ENCODE data around the gene RBM19. TPM values are rescaled to one million over a fixed set of nuclear protein-coding genes. Genes with fewer than 3 reads are reported as not detected.

RBM19 gene
- total and polyA plus RNA-seq, 9 donors: 11.6 to 44.0 (median 33.9) TPM

DNA sequence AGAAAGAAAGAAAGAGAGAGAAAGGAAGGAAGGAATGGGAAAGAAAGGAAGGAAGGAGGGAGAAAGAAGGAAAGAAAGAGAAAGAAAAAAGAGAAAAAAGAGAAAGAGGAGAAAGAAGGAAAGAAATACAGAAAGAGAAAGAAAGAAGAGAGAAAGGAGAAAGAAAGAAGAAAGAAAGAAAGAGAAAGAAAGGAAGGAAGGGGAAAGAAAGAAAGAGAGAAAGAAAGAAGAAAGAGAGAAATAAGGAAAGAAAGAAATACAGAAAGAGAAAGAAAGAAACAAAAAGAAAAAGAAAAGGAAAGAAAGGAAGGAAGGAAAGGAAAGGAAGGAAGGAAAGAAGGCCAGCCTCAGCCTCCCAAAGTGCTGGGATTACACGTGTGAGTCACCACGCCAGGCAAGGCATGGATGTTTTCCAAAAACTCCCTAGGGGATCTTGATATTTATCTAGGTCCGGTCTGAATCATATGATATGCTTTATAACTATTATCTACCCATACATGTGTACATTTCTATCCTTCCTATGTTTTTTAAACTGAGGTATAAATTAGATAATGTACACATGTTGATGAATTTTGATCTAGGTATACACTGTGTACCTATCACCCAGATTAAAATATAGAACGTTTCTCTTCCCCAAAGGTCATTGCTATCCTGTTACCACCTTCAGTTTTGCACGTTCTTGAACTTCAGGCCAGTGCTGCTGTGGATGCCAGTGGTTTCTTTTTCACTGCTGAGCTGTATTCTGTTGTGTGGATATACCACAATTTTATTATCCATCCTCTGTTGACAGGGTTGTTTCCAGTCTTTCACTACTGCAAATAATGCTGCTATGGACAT is 177.9 kb downstream of the RBM19 start:
- no peak for DNase-seq
- Histone ChIP-seq H3K4me3 (no peak overlapping the region), H3K4me1 (ENCODE audit: insufficient read depth) (no peaks in the 10 kb centered on the region), H3K27ac (no peak overlapping the region), H3K9me3 (no peaks in the 10 kb centered on the region), H3K36me3 (no peaks in the 10 kb centered on the region), H3K27me3 (no peaks in the 10 kb centered on the region)
- intact Hi-C loops (cut with DNase I): no loop called here
- 68 to 72% (median 72%) methylated on average over 5 of the region's 5 CpGs for WGBS, 3 donors
- TF ChIP-seq POLR2A (IDR thresholded peaks at IDR 0.05) (no peak), EP300 (IDR thresholded peaks at IDR 0.05) (no peak)
- TF ChIP-seq, protein P1, sequence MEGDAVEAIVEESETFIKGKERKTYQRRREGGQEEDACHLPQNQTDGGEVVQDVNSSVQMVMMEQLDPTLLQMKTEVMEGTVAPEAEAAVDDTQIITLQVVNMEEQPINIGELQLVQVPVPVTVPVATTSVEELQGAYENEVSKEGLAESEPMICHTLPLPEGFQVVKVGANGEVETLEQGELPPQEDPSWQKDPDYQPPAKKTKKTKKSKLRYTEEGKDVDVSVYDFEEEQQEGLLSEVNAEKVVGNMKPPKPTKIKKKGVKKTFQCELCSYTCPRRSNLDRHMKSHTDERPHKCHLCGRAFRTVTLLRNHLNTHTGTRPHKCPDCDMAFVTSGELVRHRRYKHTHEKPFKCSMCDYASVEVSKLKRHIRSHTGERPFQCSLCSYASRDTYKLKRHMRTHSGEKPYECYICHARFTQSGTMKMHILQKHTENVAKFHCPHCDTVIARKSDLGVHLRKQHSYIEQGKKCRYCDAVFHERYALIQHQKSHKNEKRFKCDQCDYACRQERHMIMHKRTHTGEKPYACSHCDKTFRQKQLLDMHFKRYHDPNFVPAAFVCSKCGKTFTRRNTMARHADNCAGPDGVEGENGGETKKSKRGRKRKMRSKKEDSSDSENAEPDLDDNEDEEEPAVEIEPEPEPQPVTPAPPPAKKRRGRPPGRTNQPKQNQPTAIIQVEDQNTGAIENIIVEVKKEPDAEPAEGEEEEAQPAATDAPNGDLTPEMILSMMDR (IDR thresholded peaks at IDR 0.05): no peak

DNA sequence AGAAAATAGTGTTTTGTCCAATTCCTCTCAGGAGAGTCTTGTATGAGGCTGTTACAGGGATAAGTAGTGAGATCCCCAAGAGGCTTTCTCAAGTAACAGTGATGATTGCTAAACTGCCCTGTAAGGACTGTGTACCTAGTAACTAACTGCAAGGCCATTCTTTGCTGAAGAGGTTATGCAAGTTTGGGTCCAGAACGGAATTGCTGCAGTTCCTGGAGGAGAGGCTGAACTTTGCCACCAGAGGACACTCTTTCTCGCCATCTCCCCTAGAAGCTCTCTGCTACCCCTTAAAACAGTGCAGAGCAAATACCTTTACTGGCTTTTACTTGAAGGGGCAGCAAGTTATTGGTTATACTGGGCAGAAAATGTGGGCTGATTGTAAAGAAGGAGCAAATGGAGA is 180.0 kb downstream of the RBM19 start:
- TF ChIP-seq POLR2A (IDR thresholded peaks at IDR 0.05): no peak
- TF ChIP-seq EP300 (IDR thresholded peaks at IDR 0.05): no peak
- TF ChIP-seq, protein P1 (IDR thresholded peaks at IDR 0.05): no peak

DNA sequence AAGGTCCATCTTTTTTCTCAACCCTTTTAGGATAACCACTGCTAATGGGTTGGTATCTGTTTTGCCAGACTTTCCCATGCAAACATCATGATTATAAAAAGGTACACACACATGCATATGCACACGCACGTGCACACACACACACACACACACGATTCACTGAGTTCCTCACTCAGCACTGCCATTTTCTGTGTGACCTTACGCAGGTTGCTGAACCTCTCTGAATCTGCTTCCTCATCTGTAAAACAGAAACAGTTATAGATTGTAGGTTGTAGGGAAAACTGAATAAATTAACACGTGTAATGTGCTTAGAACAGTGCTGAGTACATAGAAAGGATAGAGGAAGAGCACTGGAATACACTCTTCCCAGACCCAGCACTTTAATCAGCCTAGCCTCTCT is 182.3 kb downstream of the RBM19 start:
- TF ChIP-seq, protein P1 (IDR thresholded peaks at IDR 0.05): no peak
- TF ChIP-seq POLR2A (IDR thresholded peaks at IDR 0.05) (no peak), EP300 (IDR thresholded peaks at IDR 0.05) (no peak)
- Histone ChIP-seq H3K9me3 (no peaks in the 10 kb centered on the region), H3K36me3 (no peaks in the 10 kb centered on the region), H3K4me1 (ENCODE audit: insufficient read depth) (no peaks in the 10 kb centered on the region), H3K4me3 (no peak overlapping the region), H3K27me3 (no peaks in the 10 kb centered on the region), H3K27ac (no peak overlapping the region)
- 74 to 78% (median 78%) methylated on average over 5 of the region's 5 CpGs for WGBS, 3 donors
- no peak for DNase-seq
- intact Hi-C loops (cut with DNase I): no loop called here

More for the DNA sequence above, 180.0 kb downstream of the RBM19 start:
- no peak overlapping the region for H3K27ac ChIP-seq
- no peak for DNase-seq
- H3K4me1 ChIP-seq (ENCODE audit: insufficient read depth): no peaks in the 10 kb centered on the region
- H3K4me3 ChIP-seq: no peak overlapping the region
- H3K9me3 ChIP-seq: no peaks in the 10 kb centered on the region
- H3K27me3 ChIP-seq: no peaks in the 10 kb centered on the region
- no peaks in the 10 kb centered on the region for H3K36me3 ChIP-seq
- 81 to 88% (median 88%) methylated on average over 2 of the region's 2 CpGs for WGBS, 3 donors
- intact Hi-C loops (cut with DNase I): no loop called here

DNA sequence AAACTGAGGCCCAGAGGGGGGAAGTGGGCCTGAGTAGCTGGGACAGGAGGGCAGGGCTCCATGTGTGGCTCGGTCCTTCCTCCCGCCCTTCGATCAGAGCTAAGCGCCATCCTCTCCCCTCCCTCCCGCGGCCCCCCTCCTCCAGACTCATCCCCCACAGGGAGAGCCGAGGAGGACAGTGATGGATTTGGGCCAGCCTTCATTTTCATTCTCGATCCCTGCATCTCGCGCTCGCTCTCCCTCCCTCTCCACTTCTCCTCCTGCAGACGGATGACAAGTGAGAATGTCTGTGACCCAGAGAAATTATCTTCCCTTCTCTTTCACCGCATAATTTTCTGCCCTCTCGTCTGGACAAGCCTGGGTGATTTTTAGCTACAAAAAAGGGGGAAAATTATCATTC is 183.3 kb downstream of the RBM19 start:
- H3K27ac ChIP-seq: no peak overlapping the region
- intact Hi-C loops (cut with DNase I): no loop called here
- no peaks in the 10 kb centered on the region for H3K27me3 ChIP-seq
- H3K4me1 ChIP-seq (ENCODE audit: insufficient read depth): no peaks in the 10 kb centered on the region
- no peaks in the 10 kb centered on the region for H3K9me3 ChIP-seq
- no peak for DNase-seq
- 2 to 4% (median 3%) methylated on average over 14 of the region's 14 CpGs for WGBS, 3 donors
- TF ChIP-seq, protein P1 (IDR thresholded peaks at IDR 0.05): no peak
- TF ChIP-seq EP300 (IDR thresholded peaks at IDR 0.05): no peak
- TF ChIP-seq POLR2A (IDR thresholded peaks at IDR 0.05): no peak
- no peak overlapping the region for H3K4me3 ChIP-seq
- H3K36me3 ChIP-seq: no peaks in the 10 kb centered on the region
